ENCODE results near the gene ZRANB2.

The ZRANB2 gene

DNA sequence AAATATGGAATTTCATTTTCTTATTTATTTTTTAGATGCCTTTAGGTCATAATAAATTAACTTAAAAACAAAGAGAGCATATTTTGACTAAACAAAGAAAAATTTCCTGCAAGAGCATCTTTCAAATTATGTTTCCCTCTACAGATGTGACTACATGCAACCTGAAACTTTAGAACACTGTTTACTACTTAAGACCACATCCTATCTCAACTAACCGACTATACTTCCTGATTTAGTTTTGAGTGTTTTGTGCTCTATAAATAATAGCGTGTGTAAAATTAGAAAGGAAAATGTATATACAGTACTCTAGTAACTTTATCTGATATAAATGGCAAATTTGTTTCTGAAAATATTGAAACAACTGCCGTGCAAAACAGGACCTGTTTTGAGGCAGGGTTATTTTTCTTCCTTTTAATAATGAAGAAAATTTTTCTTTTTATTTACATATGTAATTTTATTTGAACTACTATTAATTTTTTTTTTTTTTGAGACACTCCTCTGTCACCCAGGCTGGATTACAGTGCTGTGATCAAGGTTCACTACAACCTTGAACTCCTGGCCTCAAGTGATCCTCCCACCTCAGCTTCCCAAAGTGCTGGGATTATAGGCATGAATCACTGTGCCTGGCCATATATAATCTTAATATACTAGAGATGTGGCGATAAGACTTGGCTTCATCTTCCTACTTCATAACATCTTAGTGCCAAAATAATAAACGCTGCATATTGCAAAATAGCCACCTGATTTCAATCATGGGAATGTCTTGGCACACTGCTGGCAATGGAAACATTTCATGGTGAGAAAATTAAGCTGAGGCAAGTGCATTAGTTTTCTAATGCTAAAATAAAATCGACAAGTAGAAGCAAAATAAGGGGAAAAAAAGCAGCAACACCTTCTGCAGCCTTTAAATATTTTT is 12.3 kb downstream of the ZRANB2 start:
- no peak for FAIRE-seq

DNA sequence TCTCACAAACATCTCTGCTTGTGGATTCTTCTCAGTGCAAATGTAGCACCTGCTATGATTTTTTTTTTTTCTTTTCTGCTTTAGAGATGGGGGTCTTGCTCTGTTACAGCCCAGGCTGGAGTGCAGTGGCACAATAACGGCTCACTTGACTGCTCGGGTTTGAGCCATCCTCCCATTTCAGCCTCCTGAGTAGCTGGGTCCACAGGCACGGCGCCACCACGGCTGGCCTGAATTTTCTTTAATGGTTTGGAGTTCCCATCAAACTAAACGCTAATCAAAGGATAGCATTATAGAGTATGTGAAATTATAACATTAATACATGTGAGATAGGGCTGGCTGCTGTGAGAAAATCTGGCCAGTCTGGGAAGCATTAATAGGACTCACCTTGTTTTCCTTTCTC is 26.0 kb downstream of the ZRANB2 start:
- FAIRE-seq, result no peak

DNA sequence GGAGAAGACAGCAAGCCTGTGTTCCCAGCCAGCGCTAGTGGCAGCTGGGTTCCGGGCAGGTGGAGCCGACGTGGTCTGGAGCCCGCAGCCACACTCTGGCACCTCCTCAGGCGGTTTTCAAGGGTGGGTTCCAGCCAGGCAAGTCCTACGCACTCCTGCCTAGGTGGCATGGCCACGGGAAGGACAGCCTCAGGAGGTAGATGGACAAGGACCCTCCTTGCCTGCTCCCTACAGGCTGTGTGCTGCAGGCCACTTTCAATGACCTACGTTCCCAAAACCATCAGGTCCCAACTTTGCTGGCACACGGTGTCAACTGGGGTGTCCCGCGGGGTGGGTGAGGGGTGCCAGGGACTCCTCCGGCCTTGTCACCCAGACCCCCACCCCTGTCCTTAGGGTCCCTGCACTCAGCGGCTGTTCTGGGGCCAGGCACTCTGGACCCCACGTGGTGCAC is 26.5 kb downstream of the ZRANB2 start:
- no peak for FAIRE-seq

DNA sequence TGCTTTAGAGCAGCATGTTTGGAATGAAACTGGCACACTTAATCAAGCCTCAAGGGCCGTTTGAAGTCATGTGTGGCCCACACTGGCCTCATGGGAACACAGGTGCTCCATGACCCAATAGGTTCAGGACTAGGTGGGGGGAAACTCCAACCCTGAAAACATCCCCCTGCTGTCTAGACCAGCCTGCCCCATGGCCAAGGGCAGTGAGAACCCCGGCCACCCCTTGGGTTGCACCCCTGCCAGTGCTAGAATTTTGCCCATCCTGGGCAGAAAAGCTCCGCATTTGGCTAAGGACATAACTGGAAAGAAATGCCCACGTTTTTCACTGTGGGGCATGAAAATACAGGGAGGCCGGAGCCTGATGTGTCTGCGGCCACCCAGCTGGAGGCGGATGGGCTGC is 27.1 kb downstream of the ZRANB2 start:
- no peak for FAIRE-seq

DNA sequence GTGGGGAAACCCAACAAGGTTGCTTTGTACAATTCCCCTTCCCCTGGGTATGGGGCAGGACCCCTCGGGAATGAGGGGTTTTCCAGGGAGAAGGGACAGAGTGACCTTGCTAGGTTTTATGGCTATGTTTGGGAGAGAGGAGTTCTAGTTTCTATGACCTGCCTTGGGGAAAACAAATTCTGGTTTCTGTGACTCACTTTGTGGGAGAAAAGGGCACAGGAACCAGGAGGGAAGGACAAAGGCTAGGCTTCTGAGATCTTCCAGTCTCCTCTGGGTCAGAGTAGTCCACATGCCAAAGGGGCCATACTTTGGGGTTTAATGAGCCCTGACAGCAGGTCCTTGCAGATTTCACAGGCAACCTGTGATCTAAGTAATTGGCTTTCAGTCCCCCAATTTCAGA is 27.7 kb downstream of the ZRANB2 start:
- no peak for FAIRE-seq

DNA sequence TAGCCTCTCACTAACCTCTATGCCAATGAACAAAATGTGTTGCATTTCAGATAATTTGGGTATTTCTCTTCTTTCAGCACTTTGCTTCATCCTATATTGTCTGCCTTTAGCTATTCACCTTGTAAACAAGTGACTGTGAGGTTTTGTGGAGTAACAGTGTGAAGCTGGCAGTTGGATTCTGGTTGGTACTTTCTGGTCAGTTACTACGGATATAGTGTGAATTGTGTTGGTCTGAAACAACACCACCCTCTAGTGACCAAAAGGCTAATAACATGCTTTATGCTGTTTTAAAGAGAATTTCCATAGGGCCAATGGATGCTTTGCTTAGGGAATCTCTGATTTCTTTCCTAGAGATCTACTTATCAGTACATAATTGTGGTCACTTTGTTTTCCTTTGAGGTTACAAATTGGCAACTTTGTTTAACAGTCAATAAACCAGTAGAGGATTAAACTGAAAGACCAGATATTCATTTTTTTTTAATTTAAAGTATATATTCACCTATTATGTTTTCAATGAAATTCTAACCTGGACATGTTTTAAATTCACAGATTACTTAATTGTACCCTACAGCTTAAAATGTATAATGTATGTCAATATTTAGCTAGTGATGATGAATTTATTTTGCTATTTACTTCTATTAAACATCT is 30.8 kb downstream of the ZRANB2 start:
- FAIRE-seq, result peak; percentile 84

DNA sequence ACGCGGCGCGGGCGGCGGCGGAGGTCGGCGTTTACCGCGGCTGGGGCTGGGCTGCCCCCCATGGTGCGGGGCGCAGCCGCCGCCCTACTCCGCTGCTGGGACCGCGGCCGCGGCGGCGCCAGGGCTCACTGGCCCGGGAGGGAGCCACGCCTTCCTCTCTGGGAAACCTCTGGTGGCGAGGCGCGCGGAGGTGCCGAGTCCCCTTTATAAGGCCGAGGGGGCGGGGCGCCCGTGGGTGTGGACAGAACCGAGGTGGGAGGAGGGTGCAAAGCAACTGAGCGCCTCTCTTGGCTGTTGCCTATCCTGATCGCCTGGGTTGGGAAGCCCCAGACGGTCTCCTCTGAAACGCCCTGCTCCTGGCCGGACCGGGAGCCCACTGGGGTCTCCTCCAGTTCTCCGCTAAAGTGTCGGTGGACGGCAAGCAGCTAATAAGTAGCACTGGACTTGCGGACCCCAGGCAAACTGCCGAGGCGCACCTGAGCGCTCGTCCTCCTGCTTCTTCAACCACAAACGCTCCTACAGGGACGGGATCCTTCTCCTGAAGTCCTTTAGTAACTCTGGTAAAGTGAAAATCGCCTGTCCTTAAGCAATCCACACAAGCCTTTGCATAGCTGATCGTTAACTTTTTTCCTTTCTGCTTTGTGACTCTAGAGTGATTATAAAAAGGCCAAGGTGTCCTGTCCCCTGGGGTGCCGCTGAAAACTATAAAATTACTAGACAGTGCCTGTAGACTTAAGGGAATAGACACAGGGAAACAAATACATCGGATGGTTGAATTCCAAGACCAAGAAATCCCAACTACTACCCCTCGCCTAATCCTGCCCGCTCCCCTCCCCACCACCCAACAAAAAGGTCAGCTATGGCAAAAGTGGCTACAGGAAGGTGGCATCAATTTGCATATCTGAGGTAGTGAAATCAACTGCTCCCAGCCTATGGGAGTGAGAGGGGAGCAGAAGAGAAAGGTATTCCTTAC is 32.9 kb downstream of the ZRANB2 start, which contains the start of gene PTGER3:
TSS of gene PTGER3 (minus strand) at position 182 of the 973 bp plus-strand sequence. CDS start 239 bp downstream, outside the sequence.
- no peak for FAIRE-seq

DNA sequence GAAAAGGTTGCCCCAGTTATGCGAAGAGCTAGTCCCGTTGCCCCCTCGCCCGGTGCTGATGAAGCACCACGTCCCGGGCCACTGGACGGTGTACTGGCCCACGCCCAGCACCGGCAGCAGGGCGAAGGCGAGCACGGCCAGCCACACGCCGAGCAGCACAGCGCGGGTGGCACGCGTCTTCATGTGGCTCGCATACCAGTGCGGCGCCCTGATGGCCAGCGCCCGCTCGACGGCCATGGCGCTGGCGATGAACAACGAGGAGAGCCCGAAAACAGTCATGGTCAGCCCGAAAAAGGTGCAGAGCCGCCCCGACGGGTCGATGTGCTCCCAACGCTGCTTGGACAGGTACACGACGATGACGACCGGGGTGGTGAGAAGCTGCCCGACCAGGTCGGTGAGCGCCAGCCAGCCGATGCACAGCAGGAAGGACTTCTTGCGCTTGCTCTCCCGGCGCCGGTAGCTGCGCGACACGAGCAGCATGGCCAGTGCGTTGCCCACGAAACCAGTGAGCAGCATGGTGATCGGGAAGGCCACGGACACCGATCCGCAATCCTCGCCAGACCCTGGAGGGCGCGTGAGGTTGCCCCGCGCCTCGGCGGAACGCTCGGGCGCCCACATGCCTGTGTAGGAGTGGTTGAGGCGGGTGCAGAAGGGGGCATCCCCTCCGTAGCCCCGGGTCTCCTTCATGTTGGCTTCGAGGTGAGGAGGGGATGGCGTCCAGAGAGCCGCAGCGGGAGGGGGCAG is 33.8 kb downstream of the ZRANB2 start:
- FAIRE-seq, result no peak

DNA sequence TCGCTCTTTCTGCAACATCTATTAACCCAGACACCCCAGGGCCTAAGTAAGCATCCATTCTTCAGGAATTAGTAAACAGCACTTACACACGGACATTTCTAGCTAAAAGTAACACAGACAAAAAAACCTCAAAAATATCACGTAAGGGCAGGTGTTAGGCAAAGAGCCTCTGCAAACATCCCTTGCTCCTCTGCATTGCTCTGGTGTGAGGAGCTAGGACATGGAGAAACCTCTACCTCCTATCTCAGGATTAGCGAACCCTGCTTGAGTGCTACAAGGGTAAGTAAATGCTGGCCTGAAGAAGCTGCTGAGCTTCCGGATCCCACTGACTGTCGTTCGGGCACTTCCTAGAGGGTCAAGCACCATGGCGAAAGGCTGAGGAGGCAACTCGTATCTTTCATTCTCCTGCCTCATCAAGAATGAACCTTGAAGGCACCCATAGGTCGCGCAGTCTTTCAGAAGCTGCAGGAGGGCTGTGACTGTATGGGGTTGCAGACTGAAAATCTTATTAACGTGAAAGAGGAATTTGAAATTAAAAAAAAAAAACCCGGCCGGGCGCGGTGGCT is 35.3 kb downstream of the ZRANB2 start:
- FAIRE-seq, result no peak

DNA sequence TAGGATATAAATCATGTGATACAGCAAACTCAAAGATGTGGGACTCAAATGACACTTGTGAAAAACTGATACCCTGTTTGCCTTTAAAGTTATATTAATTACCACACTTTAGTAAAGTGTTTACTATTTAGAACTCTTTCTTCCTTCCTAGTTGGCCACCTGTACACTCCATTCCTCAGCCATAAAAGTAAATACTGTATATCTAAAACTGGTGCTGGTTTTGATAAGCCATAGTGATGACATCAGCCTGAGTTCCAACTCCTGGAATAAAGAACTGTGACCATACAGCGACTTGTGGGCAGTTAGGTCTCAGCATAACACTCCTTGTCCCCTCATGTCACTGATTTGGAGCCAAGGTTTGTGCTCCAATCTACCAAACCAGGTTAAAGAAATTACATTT is 36.0 kb downstream of the ZRANB2 start:
- no peak for FAIRE-seq

DNA sequence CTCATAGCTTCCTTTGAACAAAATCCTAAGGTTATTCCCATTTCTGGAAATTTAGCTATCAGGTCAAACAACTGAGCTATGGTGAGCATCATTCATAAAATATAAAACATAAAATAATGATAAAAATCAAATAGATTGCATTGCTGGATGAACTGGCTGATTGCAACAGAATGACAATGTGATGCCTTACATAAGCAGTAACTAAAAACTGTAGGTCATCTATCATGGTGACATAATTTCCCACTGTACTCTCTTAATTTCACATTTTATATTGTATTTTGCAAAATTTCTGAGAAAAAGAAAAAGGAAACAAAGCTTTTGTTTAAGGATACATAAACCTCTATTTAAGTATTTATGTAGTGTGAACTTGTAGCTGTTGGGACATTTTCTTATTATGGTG is 37.8 kb downstream of the ZRANB2 start:
- no peak for FAIRE-seq

DNA sequence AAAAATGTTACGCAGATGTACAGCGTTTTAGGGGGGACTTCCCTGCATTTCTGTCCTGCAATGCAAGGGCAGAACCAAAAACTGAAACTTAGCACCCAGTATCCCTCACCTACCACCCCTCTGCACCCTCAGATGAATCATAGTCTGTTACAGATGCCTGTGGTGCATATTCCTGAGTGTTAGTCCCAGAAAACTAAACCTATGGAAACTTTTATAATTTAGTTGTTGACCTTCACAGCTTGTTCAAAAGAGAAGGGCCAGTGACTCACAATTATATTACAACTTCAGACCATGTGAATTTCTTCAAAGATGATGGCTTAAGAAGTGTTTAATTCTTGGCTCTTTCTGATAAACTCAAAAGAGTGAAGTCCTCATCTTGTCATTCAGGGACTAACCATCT is 39.0 kb downstream of the ZRANB2 start:
- FAIRE-seq, result no peak

DNA sequence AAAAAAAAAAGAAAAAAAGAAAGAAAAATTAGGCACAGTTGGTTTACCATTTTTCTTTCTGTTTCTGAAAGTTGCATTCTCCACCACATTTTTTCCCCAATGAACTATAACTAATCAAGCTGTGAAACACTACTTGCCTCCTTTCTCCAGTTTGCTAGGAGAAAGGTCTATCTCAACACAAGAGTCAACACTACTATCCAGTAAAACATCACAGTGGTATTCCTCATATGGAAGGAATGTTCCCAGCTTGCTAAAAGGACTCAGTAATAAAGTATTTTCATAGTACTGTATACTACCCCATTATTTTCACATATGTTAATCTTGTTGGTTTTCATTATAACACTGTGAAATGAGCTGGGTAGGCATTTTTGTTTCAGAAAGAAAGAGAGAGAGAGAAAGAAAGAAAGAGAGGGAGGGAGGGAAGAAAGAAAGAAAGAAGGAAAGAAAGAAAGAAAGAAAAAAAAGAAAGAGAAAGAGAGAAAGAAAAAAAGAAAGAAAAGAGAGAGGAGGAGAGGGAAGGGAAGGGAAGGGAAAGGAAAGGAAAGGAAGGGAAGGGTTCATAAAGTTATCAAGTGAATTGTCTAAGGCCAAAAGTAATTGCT is 41.1 kb downstream of the ZRANB2 start:
- no peak for FAIRE-seq

DNA sequence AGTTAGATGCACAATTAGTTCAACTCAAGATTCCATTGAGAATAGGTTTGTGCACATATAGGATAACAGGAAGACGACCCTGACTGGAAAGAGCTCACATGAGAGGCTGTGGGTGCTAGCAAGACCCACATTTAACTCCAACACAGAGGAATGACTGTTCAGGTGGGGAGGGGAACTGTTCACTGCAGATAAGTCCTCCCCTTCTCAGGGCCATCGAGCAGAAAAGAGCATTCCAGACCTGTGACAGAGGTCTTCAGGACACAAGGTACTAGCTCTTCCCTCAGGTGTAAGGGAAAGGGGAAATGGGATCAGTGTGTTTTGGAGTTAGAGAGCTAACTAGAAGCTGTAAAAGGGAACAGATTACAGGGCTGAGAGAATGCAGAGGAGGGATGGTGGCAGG is 41.9 kb downstream of the ZRANB2 start:
- no peak for FAIRE-seq

DNA sequence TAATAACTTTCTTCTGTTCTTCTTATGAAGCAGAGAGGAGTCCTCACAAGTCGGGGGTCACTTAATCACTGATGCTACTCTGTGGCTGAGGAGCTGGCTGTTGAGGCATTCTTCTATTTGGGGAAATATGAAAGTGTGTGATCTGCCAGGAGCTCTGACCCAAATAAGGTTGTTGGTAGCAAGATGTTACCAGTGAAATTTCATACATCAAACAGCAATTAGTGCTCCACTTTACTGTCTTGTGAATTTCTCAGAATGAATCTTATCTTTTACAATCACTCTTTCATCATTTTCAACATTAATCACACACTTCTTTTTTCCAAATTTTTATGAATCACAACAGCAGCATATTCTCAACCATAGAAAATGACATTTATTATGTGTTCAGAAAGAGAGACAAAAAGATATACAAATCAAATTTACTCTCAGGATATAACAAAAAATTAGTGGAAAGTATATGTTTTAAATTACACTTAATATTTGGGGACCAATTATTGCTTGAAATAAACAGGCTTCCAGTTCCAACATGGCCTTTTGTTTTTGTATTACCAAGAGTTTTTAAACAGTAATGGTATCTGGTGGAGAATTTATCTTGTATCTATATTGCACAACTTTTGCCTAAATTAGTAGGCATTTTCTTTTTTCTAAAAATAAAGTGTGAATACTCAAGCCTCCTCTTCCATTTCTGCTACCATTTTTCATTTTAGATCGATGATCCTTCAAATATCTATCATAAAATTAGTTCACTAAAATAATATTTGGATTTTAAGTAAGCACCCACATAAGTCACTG is 42.8 kb downstream of the ZRANB2 start:
- FAIRE-seq, result no peak

DNA sequence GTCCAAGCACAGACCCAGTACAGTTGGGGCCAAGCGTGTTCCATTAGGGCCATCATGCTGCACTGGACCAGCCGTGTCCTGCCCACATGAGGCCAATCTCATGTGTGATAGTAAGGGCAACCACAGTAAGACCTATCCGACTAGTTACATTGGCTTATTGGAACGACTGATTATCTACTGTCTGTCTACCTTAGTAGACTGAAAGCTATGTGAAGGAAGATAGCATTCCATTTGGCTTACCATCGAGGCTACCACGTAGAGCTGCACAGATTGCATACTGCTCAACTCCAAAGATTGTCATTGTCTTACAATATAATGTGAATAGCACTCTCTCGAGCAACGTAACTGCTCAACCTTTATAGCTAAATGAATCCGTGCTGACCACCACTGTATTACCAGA is 43.8 kb downstream of the ZRANB2 start:
- FAIRE-seq, result no peak

DNA sequence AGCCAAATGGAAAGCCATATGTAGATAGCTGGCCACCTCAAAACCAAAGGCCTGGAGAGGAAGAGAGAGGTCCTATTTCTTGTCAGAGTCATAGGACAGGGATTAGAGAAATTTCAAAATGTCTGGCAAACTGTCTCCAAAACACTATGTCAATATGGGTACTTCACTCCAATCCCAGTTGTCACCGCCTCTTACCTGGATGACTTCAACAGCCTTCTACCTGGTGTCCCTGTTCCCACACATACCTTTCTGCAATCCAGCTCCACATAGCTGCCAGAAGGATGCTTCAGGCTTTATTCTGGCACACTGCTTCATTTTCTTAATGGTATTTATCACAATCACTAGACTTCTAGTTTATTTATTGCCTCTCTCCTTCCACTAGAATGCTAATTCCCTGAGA is 47.7 kb downstream of the ZRANB2 start:
- FAIRE-seq, result no peak

DNA sequence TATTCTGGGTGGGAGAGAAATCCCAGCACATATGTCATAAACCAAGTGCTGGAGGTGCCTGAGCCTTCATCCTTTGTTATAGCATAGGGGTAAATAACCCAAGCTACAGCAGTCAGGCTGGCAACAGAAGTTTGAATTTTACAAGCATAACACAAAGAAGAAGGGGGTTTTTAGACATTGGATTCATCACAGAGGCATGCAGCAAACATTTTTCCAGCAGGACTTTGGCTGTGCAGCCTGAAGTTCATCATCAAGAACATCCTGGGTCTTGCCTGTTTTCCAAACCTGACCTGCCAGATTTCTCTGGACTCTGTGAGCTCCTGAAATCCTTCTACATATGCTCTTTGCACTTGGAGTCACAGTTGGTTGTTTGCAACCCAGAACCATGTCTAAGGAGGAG is 49.4 kb downstream of the ZRANB2 start:
- no peak for FAIRE-seq

DNA sequence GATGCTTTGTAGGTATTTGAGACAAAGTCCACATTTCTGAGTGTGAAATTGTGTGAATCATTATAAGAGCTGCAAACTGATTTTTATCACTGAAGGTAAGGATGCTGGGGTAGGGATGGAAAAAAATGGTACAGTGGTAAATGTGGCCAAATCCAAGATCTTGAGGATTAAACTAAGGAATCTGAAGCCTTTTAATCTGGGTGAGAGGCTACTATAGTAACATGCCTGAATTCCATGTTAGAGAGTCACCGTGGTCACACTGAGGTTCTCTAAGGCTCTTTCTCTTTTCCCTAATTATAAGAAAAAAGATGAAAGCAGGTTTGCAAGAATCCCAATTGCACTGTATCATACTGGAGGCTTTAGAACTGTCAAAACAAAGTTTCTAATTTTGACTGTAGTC is 50.8 kb downstream of the ZRANB2 start:
- no peak for FAIRE-seq

DNA sequence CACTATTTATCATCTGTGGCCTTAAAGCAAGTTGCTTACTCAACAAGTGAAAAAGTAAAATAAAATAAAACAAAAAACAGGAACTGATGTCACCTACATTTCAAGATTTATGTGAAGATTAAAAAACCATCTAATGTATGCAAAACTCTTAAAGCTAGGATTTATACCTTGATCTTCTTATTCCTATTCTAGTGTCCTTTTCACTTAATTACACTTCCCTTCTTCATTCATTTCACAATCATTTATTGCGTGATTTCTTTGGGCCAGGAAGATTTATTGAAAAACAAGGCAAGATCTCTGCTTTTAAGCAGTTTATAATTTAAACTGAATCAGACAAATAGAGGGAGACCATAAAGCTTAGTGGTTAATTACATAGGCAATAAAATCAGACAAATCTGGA is 51.9 kb downstream of the ZRANB2 start:
- FAIRE-seq, result no peak

DNA sequence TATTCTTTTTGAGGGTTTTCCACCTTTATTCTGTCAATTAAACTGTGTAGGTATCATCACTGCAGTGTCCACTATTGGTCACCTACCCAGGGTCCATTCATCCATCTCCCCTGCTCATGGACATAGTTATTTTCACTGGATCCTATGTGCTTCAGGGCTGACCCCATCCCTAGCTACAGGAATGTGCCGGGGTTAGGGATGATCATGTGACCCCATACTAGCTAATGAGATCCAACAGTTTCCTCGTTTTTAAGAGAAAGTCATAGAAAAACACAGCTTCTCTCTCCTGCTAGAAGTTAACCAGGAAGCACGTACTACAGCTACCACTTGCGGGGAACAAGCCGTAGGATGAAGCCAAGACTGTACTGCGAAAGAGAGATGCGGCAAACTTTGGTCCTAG is 52.8 kb downstream of the ZRANB2 start:
- FAIRE-seq, result no peak

Data from TTC549 (cell line).